NCI-H510A (cell line): Measurements from ENCODE around the gene RELB.
"Not testable (repeated sequence)": the region's sequence is repeated elsewhere in the genome, so short reads cannot be mapped to it uniquely, and the experiment has no call there.

Experiments
- DNase-seq: peaks from one replicate; lab custom pipeline; 2025; lab: John Stamatoyannopoulos, UW

RELB gene, protein sequence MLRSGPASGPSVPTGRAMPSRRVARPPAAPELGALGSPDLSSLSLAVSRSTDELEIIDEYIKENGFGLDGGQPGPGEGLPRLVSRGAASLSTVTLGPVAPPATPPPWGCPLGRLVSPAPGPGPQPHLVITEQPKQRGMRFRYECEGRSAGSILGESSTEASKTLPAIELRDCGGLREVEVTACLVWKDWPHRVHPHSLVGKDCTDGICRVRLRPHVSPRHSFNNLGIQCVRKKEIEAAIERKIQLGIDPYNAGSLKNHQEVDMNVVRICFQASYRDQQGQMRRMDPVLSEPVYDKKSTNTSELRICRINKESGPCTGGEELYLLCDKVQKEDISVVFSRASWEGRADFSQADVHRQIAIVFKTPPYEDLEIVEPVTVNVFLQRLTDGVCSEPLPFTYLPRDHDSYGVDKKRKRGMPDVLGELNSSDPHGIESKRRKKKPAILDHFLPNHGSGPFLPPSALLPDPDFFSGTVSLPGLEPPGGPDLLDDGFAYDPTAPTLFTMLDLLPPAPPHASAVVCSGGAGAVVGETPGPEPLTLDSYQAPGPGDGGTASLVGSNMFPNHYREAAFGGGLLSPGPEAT

DNA sequence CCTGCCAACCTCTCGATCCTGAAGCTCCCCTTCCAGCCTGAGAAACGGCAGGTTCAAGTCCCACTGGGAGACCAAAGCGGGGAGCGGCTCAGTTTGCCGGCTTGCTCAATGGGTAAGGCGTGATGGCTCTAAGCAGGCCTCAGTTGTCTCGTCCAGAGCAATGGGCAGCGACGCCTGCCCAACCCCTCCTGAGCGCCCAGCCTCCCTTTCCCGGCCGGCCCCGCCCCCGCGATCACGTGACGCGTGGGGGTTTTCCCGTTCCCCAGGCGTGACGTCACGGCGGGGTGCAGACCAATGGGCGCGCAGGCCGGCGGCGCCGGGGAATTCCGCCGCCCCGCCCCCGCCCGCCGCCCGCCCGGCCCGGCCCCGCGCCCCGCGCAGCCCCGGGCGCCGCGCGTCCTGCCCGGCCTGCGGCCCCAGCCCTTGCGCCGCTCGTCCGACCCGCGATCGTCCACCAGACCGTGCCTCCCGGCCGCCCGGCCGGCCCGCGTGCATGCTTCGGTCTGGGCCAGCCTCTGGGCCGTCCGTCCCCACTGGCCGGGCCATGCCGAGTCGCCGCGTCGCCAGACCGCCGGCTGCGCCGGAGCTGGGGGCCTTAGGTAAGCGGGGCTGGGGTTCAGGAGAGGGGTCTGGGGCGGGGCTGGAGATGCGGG is at the start of gene RELB:
RELB (plus strand) TSS at position 378 of the 653 bp plus-strand sequence; CDS start at position 494, 116 bp downstream.
- DNase-seq = peak; percentile 92

DNA sequence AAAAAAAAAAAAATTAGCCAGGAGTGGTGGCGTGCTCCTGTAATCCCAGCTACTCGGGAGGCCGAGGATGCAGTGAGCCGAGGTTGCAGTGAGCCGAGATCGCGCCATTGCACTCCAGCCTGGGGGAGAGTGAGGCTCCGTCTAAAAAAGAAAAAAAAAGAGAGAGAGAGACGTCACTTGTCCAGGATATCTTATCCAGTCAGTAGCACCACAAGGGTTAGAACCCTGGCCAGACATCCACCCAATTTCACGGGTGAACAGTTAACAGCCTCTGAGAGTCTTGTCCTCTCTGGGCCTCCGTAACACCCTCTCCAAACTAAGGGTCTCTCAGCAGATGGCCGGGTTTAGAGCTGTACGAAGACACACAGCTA is 47.0 kb upstream of the RELB start:
- DNase-seq = no peak

DNA sequence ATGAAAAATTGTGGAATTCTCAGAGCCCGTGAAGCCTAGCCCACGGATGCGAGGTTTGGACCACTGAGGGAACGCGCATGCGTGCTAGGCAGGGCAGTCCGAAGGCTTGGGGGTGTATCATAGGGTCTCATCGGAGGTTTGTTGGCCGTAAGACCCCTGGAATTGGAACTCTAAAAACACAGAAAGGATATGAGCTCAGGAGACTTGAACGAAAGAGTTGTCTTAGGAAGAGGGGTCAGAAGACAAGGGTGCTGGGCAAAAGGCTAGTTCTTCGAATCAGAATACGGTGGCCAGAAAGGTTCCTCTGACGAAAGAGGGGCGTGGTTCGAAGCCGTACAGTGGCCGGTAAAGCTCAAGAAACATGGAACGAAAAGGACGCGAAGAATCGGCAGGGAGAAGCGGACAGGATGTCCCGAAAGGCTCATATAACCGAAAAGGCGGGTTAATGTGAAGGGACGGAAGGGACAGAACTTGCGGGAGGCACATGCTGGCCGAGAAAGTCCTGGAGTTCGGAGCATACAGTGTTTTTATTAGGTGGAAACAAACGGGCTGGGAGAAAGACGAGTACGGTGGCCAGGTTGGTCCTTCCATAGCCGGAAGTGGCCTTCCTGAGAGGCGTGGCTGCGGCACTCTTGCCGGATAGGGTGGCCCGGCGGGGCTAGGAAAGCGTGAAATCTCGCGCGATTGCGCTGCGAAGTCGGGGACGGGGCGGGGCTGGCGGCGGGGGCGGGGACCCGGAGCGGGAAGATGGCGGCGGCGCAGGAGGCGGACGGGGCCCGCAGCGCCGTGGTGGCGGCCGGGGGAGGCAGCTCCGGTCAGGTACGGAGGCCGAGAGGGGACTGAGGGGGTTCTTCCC is 46.4 kb upstream of the RELB start, which contains the start of gene CLPTM1:
CLPTM1 (plus strand) TSS at position 732 of the 856 bp plus-strand sequence; CDS start at position 748, 16 bp downstream.
- DNase-seq = peak; percentile 97

DNA sequence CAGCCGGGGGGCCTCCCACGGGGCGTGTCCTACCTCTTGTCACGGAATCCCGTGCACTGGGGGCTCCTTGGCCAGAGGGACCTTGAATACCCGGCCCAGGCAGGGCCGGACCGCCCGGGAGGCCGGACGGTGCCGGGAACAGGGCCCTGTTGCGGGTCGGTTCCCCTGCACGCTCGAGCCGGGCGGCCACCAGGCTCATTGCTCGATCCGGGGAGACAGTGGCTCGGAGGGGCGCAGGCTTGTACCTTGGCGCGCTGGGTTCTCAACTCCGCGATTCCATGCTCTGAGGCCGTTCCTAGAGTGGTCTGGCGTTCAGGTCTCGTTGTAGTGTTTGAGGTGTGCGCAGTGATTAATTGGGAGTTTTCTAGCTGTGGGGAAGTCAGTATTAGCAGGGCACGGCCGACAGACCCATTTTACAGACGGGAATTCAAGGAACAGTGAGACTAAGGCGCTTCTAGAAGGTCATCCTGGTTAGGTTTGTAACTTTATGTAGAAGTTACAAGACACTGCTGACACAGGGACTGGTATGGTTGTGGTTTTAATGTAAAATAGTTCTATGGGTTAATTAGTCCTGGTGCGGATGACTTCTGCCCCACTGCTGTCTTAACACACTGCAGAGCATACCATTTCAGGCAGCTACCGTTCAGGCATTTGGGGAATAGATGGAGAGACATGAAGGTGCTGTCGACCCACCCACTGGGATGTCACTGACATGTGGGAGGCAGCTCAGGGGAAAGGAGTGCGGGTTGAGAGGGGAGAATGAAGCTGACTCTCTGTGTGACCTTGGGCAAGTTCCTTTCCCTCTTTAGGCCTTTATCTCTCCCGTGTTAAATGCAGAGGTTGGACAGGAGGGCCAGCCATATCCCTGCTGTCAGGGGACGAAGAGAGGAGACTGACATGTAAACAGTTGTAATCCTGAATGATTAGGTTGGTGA is 45.5 kb upstream of the RELB start:
- DNase-seq = no peak

DNA sequence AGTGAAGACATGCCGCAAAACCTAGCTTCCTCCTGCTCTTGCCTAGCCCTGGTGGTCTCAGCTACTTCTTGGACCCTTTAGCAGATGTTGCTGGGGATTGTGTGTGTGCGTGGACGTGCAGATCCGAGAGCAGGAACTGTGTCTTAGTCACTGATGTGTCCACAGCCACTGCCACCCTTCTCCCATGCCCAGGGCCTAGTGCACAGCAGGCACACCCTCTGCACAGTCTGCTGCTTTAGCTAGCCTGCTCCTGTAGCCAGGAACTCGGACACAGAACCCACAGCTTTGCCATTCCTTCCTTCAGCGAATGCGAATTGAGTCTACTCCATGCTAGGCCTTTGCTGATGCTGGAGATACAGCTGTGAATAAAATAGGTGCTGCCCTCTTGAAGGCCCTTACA is 43.7 kb upstream of the RELB start:
- no peak for DNase-seq

DNA sequence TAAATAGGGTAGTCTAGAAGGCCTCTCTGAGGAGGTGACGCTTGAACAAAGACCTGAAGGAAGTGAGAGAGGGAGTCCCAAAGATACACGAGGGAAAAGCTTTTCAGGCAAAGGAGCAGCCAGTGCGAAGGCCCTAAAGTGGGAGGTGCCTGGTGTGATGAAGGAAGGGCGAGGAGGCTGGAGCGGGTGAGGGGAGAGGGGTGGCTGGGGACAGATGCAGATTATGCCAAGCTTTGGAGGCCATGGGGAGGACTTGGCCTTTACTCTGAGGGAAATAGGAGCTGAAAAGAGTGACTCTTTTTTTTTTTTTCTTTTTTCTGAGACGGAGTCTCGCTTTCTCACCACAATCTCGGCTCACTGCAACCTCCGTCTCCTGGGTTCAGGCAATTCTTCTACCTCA is 43.2 kb upstream of the RELB start:
- DNase-seq = no peak

DNA sequence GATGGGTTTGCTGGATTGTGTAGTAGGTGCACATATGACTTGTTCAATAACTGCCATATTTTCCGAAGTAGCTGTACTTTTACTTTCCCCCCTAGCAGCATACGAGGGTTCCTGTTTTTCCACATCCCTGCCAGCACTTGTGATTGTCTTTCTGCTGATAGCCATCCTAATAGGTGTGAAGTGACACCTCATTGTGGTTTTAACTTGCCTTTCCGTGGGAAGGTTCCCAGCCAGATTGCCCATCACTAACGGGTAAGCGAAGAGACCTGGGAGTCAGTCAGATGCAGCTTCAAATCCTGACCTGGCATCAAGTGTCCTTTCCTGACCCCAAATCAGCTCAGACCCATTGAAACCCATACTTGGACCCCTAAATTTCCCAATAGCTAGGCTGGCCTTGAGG is 41.6 kb upstream of the RELB start:
- DNase-seq = no peak

DNA sequence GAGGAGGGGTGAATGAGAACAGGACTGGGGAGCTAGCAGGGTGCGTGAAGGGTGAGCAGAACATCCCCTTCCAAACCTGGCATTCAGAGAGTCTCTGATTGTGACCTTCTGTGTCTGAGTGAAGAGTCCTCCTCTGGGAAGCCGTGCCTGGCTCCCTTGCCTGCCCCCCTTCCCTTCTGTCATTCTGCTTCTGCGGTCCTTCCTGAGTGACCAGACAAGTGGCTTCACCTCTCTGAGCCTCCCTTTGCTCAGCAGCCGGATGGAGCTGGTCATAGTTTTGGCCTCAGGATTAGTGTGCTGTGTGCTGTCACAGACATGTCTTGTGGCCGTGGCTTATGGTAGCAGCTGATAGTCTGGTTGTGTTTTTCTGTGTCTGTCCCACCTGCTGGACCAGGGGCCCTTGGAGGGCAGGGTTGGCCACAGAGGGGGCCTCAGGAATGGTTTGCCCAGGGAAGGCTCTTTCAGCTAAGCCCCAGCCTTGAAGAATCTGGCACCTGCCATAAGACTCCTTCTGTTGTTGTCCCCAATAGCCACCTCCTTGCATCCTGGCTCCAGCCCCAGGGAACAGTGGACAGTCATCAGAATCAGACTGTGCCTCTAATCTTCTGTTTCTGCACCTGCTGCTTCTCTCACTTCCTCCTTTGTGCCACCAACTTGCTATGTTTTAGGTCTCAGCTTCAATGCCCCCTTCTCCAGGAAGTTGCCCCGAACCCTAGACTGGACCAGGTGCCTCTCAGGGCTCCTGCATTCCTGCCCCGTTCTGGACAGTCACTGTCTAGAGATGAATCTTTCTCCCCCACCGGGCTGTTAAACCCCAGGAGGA is 40.1 kb upstream of the RELB start:
- DNase-seq = no peak

DNA sequence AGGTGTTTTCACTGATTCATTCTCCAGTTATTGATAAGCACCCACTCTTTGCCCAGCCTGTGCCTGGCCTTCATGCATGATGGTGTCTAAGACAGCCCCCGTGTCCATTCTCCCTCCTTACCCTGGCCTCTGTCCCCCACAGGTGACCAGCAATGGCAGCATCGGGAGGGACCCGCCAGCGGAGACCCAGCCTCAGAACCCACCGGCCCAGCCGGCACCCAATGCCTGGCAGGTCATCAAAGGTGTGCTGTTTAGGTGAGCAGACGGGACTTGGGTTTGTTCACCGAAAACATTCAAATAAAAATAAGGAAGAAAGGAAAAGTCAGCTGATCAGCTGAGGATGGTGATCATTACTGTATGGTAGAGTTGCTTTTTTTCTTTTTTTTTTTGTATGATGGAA is 39.4 kb upstream of the RELB start:
- no peak for DNase-seq

DNA sequence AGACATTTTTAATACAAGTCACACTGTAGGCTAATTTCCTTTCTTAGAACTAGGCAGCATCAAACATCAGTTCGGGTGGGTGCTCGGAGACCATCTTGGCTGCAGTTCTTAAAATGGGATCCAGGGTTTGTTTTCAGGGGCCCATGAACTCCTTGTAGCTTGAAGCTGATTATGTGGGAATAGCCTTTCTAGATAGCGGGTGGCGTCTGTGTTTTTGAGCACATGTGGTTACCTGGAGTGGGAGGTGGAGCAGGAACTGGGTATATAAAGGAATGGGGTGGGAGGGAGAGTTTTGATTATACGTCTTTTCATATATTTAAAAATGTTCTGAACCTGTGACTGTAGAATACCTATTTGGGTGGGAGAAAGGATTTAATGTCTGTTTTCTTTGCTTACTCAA is 33.1 kb upstream of the RELB start:
- no peak for DNase-seq

DNA sequence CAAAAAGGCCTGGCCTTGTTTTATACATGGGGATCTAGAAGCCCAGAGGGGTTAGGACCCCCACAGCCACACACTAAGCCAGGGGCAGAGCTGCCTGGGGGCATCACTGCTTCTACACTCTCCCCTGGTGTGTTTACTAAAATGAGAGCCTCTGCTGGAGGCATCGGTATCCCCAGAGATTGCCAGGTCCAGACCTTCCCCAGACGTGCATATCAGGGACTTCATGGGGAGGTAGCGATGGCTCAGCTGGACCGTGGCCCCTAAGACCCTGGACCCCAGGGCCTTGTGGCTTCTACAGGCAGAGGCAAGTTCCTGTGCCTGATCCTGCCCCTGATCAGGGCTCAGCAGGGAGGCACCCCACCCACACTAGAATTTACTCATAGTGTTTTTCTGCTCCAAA is 32.6 kb upstream of the RELB start:
- DNase-seq = no peak

DNA sequence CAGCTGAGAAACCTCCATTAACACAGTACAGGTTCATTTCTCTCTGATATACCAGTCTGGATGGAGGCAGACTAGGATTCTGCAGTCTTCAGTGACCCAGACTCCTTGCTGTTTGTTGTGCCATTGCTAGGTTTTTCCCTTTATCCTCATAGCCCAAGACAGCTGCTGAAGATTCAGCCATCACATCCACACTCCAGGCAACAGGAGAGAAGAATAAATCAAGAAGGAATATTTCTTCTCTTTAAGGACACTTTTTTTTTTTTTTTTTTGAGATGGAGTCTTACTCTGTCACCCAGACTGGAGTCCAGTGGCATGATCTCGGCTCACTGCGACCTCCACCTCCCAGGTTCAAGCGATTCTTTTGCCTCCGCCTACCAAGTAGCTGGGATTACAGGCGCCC is 31.8 kb upstream of the RELB start:
- DNase-seq = no peak

DNA sequence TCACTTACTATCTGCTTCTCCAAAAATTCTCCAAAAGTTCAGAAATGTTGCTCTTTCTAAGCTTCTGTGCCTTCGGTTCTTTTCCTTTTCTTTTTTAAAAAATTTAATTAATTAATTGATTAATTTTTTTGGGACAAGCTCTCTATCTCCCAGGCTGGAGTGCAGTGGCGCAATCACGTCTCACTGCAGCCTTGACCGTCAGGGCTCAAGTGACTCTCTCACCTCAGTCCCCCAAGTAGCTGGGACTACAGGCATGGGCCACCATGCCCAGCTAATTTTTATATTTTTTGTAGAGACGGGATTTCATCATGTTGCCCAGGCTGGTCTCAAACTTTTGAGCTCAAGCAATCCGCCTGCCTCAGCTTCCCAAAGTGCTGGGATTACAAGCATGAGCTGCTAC is 29.8 kb upstream of the RELB start:
- DNase-seq = not testable (repeated sequence)

DNA sequence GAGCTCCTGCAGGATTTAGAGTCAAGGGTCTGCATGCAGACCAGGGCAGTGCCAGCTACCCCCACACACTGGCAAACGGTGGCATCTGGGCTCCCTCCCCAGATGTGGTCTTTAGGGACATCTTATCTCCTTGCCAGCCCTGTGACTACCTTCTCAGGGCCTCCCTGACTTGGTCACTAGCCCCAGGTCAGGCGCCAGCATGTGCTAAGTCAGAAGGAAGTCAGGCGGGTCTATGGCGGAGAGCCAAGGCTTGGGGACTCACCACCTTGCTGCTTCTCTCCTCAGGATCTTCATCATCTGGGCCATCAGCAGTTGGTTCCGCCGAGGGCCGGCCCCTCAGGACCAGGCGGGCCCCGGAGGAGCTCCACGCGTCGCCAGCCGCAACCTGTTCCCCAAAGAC is 28.5 kb upstream of the RELB start:
- DNase-seq = no peak

DNA sequence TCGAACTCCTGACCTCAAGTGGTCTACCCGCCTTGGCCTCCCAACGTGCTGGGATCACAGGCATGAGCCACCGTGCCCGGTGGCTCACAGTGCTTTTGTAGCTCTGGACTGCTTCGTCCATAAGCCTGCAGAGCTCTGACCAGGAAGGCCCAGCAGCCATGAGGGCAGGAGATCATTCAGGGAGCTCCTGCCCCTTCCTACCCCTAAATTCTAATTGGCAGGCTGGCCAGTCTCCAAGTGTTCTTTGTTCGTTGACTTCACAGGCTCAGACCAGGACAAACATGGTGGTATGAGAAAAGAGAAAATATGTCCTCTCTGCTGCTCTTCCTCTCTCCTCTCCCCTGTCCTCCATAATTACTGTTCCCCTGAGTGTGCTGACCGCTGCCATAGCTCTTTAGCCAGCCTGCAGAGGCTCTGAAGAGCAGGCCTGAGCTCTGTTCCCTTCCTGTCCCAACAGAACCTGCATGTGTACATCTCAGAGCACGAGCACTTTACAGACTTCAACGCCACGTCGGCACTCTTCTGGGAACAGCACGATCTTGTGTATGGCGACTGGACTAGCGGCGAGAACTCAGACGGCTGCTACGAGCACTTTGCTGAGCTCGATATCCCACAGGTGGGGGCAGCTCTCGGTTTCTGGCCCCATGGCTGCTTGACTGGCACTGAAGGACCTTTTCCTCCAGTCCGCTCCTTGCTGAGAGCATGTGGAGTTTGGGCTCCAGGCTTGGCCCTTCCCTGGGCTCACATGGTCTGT is 27.1 kb upstream of the RELB start:
- no peak for DNase-seq

DNA sequence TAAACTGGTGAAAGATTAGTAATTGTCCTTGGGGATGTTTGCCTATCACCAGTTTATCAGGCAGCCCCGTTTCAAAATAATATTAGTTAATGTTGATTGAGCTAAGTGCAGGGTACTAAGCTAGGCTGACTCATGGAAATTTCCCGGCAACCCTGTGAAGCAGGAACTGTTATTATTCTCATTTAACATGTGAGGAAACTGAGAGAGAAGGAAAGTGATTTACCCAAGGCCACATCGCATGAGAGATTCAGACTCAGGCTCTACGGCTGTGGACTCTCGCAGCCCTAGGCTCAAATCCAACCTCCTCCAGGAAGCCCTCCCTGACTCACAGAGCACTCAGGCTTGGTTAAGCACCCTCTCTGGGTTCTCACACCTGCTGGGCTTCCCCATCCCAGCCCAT is 26.4 kb upstream of the RELB start:
- DNase-seq = no peak

DNA sequence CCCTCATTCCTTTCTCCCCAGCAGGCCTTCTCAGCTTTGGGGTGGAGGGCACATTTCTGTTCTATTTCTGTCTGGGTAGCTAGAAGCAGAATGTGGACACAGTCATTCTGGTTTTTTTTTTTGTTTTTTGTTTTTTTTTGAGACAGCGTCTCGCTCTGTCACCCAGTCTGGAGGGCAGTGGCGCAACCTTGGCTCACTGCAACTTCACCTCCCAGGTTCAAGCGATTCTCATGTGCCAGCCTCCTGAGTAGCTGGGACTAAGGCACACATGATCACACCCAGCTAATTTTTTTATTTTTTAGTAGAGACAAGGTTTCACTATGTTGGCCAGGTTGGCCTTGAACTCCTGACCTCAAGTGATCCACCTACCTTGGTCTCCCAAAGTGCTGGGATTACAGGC is 25.8 kb upstream of the RELB start:
- no peak for DNase-seq

DNA sequence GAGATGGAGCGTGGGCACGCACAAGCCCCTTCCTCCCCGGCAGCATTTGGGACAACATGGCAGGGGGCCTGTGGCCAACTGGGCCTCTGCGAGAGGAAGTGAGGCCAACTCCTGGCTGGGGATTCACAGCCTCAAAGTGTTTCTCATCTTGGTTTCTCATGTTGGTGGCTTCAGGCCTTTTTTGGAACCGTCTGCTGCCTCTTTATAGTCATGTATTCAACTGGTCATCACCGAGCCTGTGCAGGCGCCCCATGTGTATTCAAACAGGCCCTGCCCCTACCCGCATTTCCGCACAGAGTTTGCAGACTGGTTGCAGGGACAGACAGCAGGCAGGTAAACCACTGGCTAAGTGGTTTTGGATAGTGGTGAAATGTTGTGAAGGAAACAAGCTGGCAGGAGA is 17.3 kb upstream of the RELB start:
- no peak for DNase-seq

DNA sequence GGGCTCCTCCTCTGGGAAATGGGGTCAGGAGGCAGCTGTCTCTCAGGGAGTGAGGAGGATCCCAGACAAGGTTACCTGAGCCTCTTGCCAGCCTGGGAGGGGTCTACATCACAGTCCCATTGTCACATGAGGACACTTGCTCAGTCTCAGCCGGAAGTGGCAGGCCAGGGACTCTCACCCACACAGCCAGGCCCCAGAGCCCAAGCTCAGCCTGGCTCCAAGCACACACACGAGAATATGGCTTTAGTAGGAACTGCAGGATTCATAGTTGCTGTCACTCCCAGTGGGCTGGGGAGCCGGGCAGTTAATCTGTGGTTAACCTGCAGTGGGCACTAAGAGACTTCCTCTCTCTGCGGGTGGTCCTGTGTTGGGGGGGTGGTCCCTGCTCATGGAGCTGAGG is 15.8 kb upstream of the RELB start:
- no peak for DNase-seq

DNA sequence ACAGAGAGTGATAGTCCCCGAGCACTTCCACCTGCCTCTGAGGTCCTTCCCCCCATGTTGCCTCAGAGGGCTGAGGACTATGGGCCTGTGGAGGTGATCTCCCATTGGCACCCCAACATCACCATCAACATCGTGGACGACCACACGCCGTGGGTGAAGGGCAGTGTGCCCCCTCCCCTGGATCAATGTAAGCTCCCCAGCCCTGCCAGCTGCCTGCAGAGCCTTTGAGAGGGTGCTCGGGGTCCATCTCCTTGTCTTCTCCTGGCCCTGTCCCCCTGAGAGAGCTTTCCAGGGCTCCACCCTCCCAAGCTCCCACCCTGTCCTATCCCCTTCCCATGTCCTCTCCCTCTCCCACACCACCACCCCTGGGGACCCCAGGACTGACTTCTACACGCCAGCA is 14.9 kb upstream of the RELB start:
- no peak for DNase-seq
